Fibroblast of lung (primary cell): ENCODE results near the gene FAM181A.

Source experiments
- EZH2 ChIP-seq: IDR thresholded peaks from 2 replicates; pipeline ENCODE4 v1.5.1; 2012; ENCODE audit warnings: low read length, control low read depth, mild to moderate bottlenecking; ENCODE audit errors: missing control alignments
- TF ChIP-seq, protein P1 (sequence below), 2 donors: IDR thresholded peaks in 1 of 2; conservative IDR thresholded peaks in 1 of 2; 1 replicate in 1 of 2; 2 replicates in 1 of 2; pipeline ENCODE4 v1.5.1; 2011 to 2012; ENCODE audit warnings: low read length in 2 of 2, control low read depth in 1 of 2, inconsistent platforms in 1 of 2, low read depth in 1 of 2, mild to moderate bottlenecking in 1 of 2

DNA sequence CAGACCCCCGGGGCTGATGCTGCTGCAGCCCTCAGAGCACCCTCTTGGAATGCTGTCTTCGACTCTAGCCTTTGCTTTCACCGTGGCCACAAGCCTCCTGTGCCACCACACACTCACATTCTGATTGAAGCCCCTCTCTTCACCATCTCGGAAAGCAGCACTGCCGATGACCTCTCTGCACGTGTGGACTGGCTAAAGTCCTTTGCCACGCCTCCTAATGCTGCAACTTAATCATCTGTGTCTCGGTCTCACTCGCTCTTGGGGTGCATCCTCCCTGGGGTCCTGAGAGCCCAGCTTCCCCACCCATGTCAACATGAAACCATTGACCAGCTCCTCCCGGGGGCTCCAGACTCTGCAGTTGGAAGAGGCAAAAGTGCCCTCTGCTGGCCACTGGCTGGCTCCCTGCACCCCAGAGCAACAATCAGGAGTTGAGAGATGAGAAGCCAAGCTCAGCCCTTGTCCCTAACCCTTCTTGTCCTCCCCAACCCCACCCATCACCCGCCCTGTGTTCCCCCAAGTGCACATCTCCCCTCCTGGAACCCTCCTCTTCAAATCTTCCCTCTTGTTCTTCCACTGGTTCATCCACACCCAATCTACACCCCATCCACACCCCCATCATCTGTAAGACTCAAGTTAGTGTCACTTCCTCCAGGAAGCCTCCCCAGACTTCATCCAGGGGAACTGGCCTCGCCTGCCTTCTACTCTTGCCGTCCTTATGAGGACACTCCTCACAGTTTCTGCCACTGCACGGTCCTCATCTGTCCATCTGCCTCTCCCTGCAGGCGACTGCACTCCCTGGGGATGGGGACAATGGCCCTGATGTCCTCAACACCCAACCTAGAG, 23.6 kb upstream of the FAM181A start:
- no peak for TF ChIP-seq EZH2
- TF ChIP-seq, protein P1, sequence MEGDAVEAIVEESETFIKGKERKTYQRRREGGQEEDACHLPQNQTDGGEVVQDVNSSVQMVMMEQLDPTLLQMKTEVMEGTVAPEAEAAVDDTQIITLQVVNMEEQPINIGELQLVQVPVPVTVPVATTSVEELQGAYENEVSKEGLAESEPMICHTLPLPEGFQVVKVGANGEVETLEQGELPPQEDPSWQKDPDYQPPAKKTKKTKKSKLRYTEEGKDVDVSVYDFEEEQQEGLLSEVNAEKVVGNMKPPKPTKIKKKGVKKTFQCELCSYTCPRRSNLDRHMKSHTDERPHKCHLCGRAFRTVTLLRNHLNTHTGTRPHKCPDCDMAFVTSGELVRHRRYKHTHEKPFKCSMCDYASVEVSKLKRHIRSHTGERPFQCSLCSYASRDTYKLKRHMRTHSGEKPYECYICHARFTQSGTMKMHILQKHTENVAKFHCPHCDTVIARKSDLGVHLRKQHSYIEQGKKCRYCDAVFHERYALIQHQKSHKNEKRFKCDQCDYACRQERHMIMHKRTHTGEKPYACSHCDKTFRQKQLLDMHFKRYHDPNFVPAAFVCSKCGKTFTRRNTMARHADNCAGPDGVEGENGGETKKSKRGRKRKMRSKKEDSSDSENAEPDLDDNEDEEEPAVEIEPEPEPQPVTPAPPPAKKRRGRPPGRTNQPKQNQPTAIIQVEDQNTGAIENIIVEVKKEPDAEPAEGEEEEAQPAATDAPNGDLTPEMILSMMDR (conservative IDR thresholded peaks at IDR 0.05 in 1 of 2, IDR thresholded peaks at IDR 0.05 in 1 of 2; ENCODE audit: low read depth in 1 of 2, low read length in 2 of 2): peak in 1 of 2 donors; percentile 9
